ENCODE measurements around the gene MUSK.

Gene MUSK

DNA sequence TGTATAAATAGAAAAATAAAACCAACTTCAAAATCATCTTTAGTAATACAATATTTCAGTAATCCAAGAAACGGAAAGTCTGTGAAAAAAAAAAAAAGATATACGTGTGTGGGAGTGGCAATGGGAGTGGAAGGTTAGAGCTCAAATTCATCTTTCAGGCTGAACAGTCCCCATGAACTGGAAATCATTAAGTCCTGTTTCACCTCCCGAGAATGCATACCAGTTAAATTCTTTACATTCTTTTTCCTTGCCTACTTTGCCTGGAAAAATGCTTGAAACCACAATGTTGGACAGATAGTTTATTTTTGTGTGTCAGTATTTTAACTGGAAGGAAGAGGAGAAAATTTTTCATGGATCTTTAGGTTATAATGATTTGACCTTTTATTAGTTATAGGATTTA lies 166.8 kb downstream of the MUSK start:
- no peak overlapping the region for H3K4me3 ChIP-seq (ENCODE audit: low read length)
- no peak for DNase-seq (ENCODE audit: low read depth, low spot score)

DNA sequence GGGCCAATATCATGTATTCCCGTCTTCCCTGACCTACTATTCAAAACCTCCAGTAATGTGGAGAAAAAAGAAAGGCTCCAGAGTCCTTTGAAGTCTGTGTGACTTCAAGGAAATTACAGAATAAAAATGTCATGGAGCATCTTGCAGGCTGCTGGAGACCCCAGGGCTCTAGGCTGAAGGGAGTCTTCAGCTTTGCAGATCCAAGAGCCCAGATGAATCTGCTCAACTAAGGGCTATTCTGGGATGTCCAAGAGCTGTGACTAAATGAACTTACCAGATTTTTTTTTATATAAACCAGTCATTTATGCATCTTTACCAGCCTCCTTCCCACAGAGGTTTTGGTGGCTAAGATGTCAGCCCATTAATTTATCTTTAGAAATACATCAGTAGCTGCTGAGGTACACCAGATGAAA lies 167.3 kb downstream of the MUSK start:
- H3K4me3 ChIP-seq (ENCODE audit: low read length), result no peak overlapping the region
- no peak for DNase-seq (ENCODE audit: low read depth, low spot score)

DNA sequence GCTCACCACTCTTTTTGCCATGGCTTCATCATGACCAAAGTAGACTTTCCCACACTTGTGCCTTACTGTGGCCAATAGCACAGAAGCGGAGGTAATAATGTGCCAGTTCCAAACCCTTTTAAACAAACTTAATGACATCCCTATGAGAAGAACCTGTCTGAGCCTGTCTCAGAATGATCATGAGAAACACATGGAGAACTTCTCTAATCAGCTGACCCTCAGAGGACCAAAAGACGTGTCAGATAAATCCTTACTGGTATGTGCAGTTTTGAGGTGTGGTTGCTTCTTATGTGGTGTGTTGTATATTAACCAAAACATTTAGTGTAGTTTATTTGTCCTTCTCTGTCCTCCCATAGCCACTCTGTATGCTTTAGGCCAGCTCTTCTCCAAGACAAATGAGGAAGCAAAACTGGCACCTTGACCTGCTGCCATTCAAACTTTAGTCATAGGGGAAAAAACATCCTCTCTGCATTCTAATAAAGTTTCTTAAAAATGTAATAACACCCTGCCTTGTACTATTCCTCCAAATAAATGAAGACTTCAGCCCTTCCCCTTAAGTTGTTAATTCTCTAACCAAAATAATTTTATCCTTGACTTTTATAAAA lies 168.9 kb downstream of the MUSK start:
- no peak for DNase-seq (ENCODE audit: low read depth, low spot score)
- no peak overlapping the region for H3K4me3 ChIP-seq (ENCODE audit: low read length)

- no peak for DNase-seq (ENCODE audit: low read depth, low spot score)
- no peak overlapping the region for H3K4me3 ChIP-seq (ENCODE audit: low read length)
Observed at GRCh38 chr9:110842169-110842568, 173.6 kb downstream of the MUSK start.

DNA sequence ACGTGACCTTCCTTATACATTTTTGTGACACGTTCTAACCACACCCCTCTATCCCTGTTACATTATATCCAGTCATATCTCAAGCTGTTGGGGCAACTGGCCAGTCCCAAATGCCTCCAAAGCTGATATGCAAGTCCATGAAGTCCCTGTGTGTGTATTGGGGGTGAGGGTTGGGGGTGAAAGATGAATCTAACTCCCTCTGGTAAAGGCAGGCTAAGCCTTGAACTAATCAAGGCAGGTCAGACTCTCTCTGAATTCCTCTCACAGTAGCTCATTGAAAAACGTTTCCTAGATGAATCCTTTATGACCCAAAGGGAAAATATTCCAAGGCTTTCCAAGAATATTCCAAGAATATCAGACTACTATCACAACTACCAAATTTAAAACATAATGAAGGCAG lies 174.4 kb downstream of the MUSK start:
- no peak for DNase-seq (ENCODE audit: low read depth, low spot score)
- H3K4me3 ChIP-seq (ENCODE audit: low read length), result no peak overlapping the region

DNA sequence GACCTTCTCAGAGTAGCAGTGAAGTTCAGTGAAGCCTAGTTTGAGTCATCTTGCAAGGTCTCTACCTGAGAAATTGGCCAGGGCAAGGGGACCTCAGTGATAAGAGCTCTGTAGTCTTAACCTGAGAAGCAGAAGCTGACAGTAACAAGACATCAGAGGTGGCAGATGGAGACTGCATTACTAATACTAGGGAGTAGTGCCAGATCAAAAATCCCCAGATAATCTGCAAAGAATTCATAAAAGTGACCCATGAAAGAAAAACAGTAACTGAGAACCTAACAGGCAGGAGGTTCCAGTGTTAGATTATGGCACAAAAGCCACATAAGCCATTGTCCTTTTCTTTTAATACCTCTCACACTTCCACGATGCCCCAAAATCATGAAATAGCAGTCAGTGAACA lies 175.5 kb downstream of the MUSK start:
- no peak overlapping the region for H3K4me3 ChIP-seq (ENCODE audit: low read length)
- no peak for DNase-seq (ENCODE audit: low read depth, low spot score)

- no peak for DNase-seq (ENCODE audit: low read depth, low spot score)
- H3K4me3 ChIP-seq (ENCODE audit: low read length), result no peak overlapping the region
Observed at GRCh38 chr9:110846215-110846614, 177.6 kb downstream of the MUSK start.

DNA sequence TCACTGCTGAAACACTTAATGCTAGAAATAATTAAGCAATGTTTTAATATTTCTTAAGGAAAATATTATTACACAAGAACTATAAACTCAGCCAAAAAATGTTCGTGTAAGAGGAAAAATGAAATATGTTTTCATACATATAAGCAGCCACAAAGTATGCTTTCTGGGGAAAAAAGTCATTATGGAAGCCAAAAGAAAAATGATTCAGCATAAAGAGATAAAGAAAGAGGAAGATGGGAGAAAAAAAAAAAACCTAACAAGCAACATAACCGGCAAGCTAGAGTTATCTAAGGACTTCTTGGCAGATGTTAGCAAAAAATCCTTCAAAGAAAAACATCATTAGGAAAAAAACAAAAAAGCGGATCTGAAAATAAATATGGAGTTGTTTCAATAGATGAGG lies 179.1 kb downstream of the MUSK start:
- H3K4me3 ChIP-seq (ENCODE audit: low read length), result no peak overlapping the region
- DNase-seq (ENCODE audit: low read depth, low spot score), result no peak

- H3K4me3 ChIP-seq (ENCODE audit: low read length), result no peak overlapping the region
- no peak for DNase-seq (ENCODE audit: low read depth, low spot score)
Observed at GRCh38 chr9:110850401-110851135, 182.0 kb downstream of the MUSK start.

Data from Jurkat, Clone E6-1 (cell line).